GM23338 (cell line): ENCODE data around the gene PRKD1. TPM values are rescaled to one million over a fixed set of nuclear protein-coding genes. Genes with fewer than 3 reads are reported as not detected.
"Not testable (repeated sequence)": the region's sequence is repeated elsewhere in the genome, so short reads cannot be mapped to it uniquely, and the experiment has no call there.

Experiments used
- ATAC-seq: fragments of 200-7000 bp; cut with Tn5 transposase; 3 replicates; pipeline ENCODE4 v1.9.1; 2020
- DNase-seq: peaks from one replicate; pipeline ENCODE4 v3.0.0-alpha.2; 2015; ENCODE audit warnings: low spot score
- H2AFZ ChIP-seq: fragments of 200-600 bp; sonication (generic); 2 replicates; pipeline ENCODE4 v1.8.0; 2016; ENCODE audit warnings: antibody characterized with exemption, mild to moderate bottlenecking, moderate library complexity
- H3F3A ChIP-seq: fragments of 200-600 bp; sonication (generic); replicated peaks from 2 replicates; pipeline ENCODE4 v1.8.0; 2017; ENCODE audit warnings: antibody characterized with exemption, mixed run types, low read depth
- H3K27ac ChIP-seq: fragments of 200-600 bp; sonication (generic); 2 replicates; pipeline ENCODE4 v1.6.1; 2016; ENCODE audit warnings: low read depth
- H3K27me3 ChIP-seq: fragments of 200-600 bp; sonication (generic); 2 replicates; pipeline ENCODE4 v1.8.0; 2016; ENCODE audit warnings: mild to moderate bottlenecking, mixed run types, moderate library complexity; ENCODE audit not compliant: insufficient read depth
- H3K36me3 ChIP-seq: fragments of 200-600 bp; sonication (generic); 2 replicates; pipeline ENCODE4 v1.8.0; 2016; ENCODE audit warnings: mild to moderate bottlenecking; ENCODE audit not compliant: insufficient read depth
- H3K4me1 ChIP-seq: fragments of 200-600 bp; sonication (generic); 2 replicates; pipeline ENCODE4 v1.8.0; 2016; ENCODE audit warnings: mild to moderate bottlenecking, moderate library complexity; ENCODE audit not compliant: insufficient read depth
- H3K4me2 ChIP-seq: fragments of 200-600 bp; sonication (generic); 2 replicates; pipeline ENCODE4 v1.7.1; 2017; ENCODE audit warnings: mixed run types
- H3K4me3 ChIP-seq: fragments of 200-600 bp; sonication (generic); 2 replicates; pipeline ENCODE4 v1.6.1; 2016; ENCODE audit warnings: mixed run types
- H3K79me2 ChIP-seq: fragments of 200-600 bp; sonication (generic); replicated peaks from 2 replicates; pipeline ENCODE4 v1.8.0; 2017; ENCODE audit warnings: mild to moderate bottlenecking; ENCODE audit not compliant: insufficient read depth
- H3K9me2 ChIP-seq: fragments of 200-600 bp; sonication (generic); 2 replicates; pipeline ENCODE4 v1.8.0; 2017; ENCODE audit not compliant: insufficient read depth
- H4K20me1 ChIP-seq: fragments of 200-600 bp; sonication (generic); replicated peaks from 2 replicates; pipeline ENCODE4 v1.8.0; 2017; ENCODE audit warnings: mild to moderate bottlenecking; ENCODE audit not compliant: insufficient read depth
- H3K27ac Mint-ChIP-seq: 2 replicates; pipeline ENCODE4 v1.8.0; 2020; ENCODE audit warnings: inconsistent platforms, mild to moderate bottlenecking, moderate library complexity, mixed read lengths
- H3K27me3 Mint-ChIP-seq: 3 replicates; pipeline ENCODE4 v1.8.0; 2022; ENCODE audit warnings: low read depth, mild to moderate bottlenecking, moderate library complexity, mixed read lengths, inconsistent platforms; ENCODE audit not compliant: insufficient read depth, poor library complexity
- H3K36me3 Mint-ChIP-seq: 3 replicates; pipeline ENCODE4 v1.8.0; 2021; ENCODE audit warnings: low read depth, mild to moderate bottlenecking, inconsistent platforms, moderate library complexity, mixed read lengths
- H3K4me1 Mint-ChIP-seq: 3 replicates; pipeline ENCODE4 v1.8.0; 2020; ENCODE audit warnings: mild to moderate bottlenecking, inconsistent platforms, mixed read lengths
- H3K4me3 Mint-ChIP-seq: 3 replicates; pipeline ENCODE4 v1.8.0; 2021; ENCODE audit warnings: moderate library complexity, mild to moderate bottlenecking, inconsistent platforms, mixed read lengths
- H3K9me3 Mint-ChIP-seq: 3 replicates; pipeline ENCODE4 v1.8.0; 2020; ENCODE audit warnings: moderate library complexity, mild to moderate bottlenecking, inconsistent platforms, mixed read lengths
- CREB1 ChIP-seq: fragments of 250-450 bp; sonication (Bioruptor Pico); IDR thresholded peaks from 2 replicates; pipeline ENCODE4 v1.5.0; 2020; ENCODE audit warnings: low read depth, mild to moderate bottlenecking, moderate library complexity
- CTCF ChIP-seq, 2 experiments: fragments of 200-600 bp in 1 of 2; sonication (generic) in 1 of 2; conservative IDR thresholded peaks; 2 replicates each; pipeline versions ENCODE4 v1.5.1 to v1.6.1; 2016 to 2017; ENCODE audit warnings: antibody characterized with exemption in 2 of 2, low read depth in 2 of 2, mild to moderate bottlenecking in 2 of 2, moderate library complexity in 1 of 2
- ETS1 ChIP-seq: IDR thresholded peaks from 2 replicates; pipeline ENCODE4 v1.6.1; 2016; ENCODE audit warnings: antibody characterized with exemption
- EZH2 ChIP-seq: fragments of 200-600 bp; sonication (generic); IDR thresholded peaks from one replicate; pipeline ENCODE4 v1.8.0; 2017; ENCODE audit warnings: antibody characterized with exemption, mild to moderate bottlenecking, low read depth; ENCODE audit not compliant: unreplicated experiment
- NANOG ChIP-seq: IDR thresholded peaks from 2 replicates; pipeline ENCODE4 v1.6.1; 2016; ENCODE audit warnings: antibody characterized with exemption, borderline replicate concordance
- POLR2AphosphoS5 ChIP-seq: IDR thresholded peaks from 2 replicates; pipeline ENCODE4 v1.6.1; 2016; ENCODE audit warnings: antibody characterized with exemption, low read depth
- STAT1 ChIP-seq: IDR thresholded peaks from one replicate; pipeline ENCODE4 v1.6.1; 2016; ENCODE audit warnings: antibody characterized with exemption; ENCODE audit not compliant: unreplicated experiment
- ZNF114 ChIP-seq: fragments of 250-450 bp; sonication (Bioruptor Pico); IDR thresholded peaks from 2 replicates; pipeline ENCODE4 v1.5.0; 2020; ENCODE audit warnings: mild to moderate bottlenecking, moderate library complexity
- polyA plus RNA-seq: library from polyadenylated mRNA; unstranded; fragments of >200 nt; fragmentation: Nextera tagmentation; extraction: Ambion mirVana; gene quantifications from 2 replicates; pipeline ENCODE4 v1.2.1, GENCODE V29; 2016
- total RNA-seq: library from RNA; depleted of rRNA; stranded (reverse); fragments of >200 nt; shearing (Covaris generic); gene quantifications from 2 replicates; pipeline ENCODE4 v1.2.3, GENCODE V29; 2014

The PRKD1 gene
- total and polyA plus RNA-seq, 2 experiments from 2014 or later, result 3.1 to 9.7 TPM

- TF ChIP-seq CTCF (conservative IDR thresholded peaks at IDR 0.05; ENCODE audit: low read depth in 2 of 2) (no peak), NANOG (no peak), CREB1 (CRISPR knock-in tag) (no peak), ZNF114 (no peak)
These were observed 81.2 kb downstream of the PRKD1 start (continued) for GRCh38 chr14:29846339-29847055.

GRCh38 chr14:29843981-29844380 lies 83.7 kb downstream of the PRKD1 start:
- no peaks in the 10 kb centered on the region; the same call in 1 of the 3 replicates for H3K4me1 Mint-ChIP-seq

GRCh38 chr14:29842228-29842627 lies 85.4 kb downstream of the PRKD1 start:
- Histone ChIP-seq H3K9me2 (0 out of 2 replicates have a peak, but pooled peaks cover 3% of the 10 kb centered on the region), H3K4me2 (no peak overlapping the region), H3K4me3 (no peak overlapping the region), H3K36me3 (peaks cover 24% of the 10 kb centered on the region), H4K20me1 (no peaks in the 10 kb centered on the region), H3K27ac (no peak overlapping the region), H3K79me2 (no peaks in the 10 kb centered on the region), H3K27me3 (no peaks in the 10 kb centered on the region), H2AFZ (no peak overlapping the region), H3K4me1 (no peaks in the 10 kb centered on the region), H3F3A (no peaks in the 10 kb centered on the region)
- Mint-ChIP-seq H3K4me3 (no peak overlapping the region), H3K27me3 (peaks cover 6% of the 10 kb centered on the region), H3K4me1 (no peaks in the 10 kb centered on the region; the same call in 1 of the 3 replicates), H3K9me3 (peaks cover 39% of the 10 kb centered on the region), H3K27ac (no peak overlapping the region), H3K36me3 (peaks cover 38% of the 10 kb centered on the region)
- TF ChIP-seq CTCF (conservative IDR thresholded peaks at IDR 0.05; ENCODE audit: low read depth in 2 of 2), result no peak
- TF ChIP-seq CREB1 (CRISPR knock-in tag), result no peak
- no peak for TF ChIP-seq POLR2AphosphoS5
- no peak for TF ChIP-seq STAT1
- ATAC-seq (no peak), DNase-seq (no peak)

More at GRCh38 chr14:29843981-29844380, 83.7 kb downstream of the PRKD1 start:
- Mint-ChIP-seq H3K4me3 (no peak overlapping the region), H3K9me3 (peaks cover 31% of the 10 kb centered on the region), H3K36me3 (peaks cover 31% of the 10 kb centered on the region), H3K27ac (no peak overlapping the region), H3K27me3 (peaks cover 6% of the 10 kb centered on the region)
- Histone ChIP-seq H3K27me3 (no peaks in the 10 kb centered on the region), H3K4me2 (no peak overlapping the region), H3K9me2 (0 out of 2 replicates have a peak, but pooled peaks cover 3% of the 10 kb centered on the region), H3K36me3 (peaks cover 24% of the 10 kb centered on the region), H3K27ac (no peak overlapping the region), H3K79me2 (no peaks in the 10 kb centered on the region), H3K4me1 (no peaks in the 10 kb centered on the region), H4K20me1 (no peaks in the 10 kb centered on the region), H3K4me3 (no peak overlapping the region), H2AFZ (no peak overlapping the region), H3F3A (no peaks in the 10 kb centered on the region)
- DNase-seq (no peak), ATAC-seq (no peak)
- TF ChIP-seq POLR2AphosphoS5 (no peak), ETS1 (no peak), EZH2 (no peak)

GRCh38 chr14:29840369-29840892 lies 87.2 kb downstream of the PRKD1 start:
- not testable (repeated sequence) for ATAC-seq, H3K4me1 Mint-ChIP-seq, H4K20me1 ChIP-seq, H3K27ac Mint-ChIP-seq, H3K4me2 ChIP-seq, H3K4me1 ChIP-seq, H3K27ac ChIP-seq, H3K27me3 Mint-ChIP-seq, H3K4me3 ChIP-seq, H3F3A ChIP-seq, DNase-seq, H3K79me2 ChIP-seq, H2AFZ ChIP-seq, H3K27me3 ChIP-seq, H3K9me2 ChIP-seq, H3K4me3 Mint-ChIP-seq
- H3K9me3 Mint-ChIP-seq, result peaks cover 39% of the 10 kb centered on the region
- H3K36me3 ChIP-seq, result peaks cover 24% of the 10 kb centered on the region
- H3K36me3 Mint-ChIP-seq, result peaks cover 41% of the 10 kb centered on the region
